Panc1 (cell line): Measurements from ENCODE around the gene ZKSCAN2. TPM values are rescaled to one million over a fixed set of nuclear protein-coding genes. Genes with fewer than 3 reads are reported as not detected.

ENCODE experiments used
- ATAC-seq: fragments of 200-7000 bp; cut with Tn5 transposase; 2 replicates; pipeline ENCODE4 v1.9.1; 2020; ENCODE audit warnings: mild to moderate bottlenecking, moderate library complexity
- BruUV-seq: library from RNA; stranded (reverse); fragments of 400-500 nt; replicated peaks from 2 replicates; lab custom pipeline; 2021; lab: Mats Ljungman, UMichigan
- CTCF ChIA-PET: fragments of 300-600 bp; sonication (Branson Sonifier 250); formaldehyde crosslinking; loops from one replicate; lab custom pipeline; 2022; ENCODE audit warnings: antibody characterized with exemption; lab: Charles Lee
- POLR2A ChIA-PET: fragments of 300-600 bp; sonication (Branson Sonifier 250); formaldehyde crosslinking; loops from one replicate; lab custom pipeline; 2022; ENCODE audit warnings: antibody characterized with exemption; lab: Charles Lee
- DNase-seq: peaks from one replicate; pipeline ENCODE4 v3.0.0-alpha.2; 2010; ENCODE audit warnings: low read depth, low spot score
- H3K27ac ChIP-seq: 2 replicates; pipeline ENCODE4 v1.5.1; 2011; ENCODE audit warnings: mild to moderate bottlenecking, low read length, inconsistent platforms
- H3K27me3 ChIP-seq: fragments of 200-500 bp; sonication (Bioruptor generic); 2 replicates; pipeline ENCODE4 v1.6.0; 2014; ENCODE audit warnings: low read length, inconsistent platforms; ENCODE audit not compliant: control insufficient read depth, insufficient read depth
- H3K36me3 ChIP-seq: fragments of 200-500 bp; sonication (Bioruptor generic); 2 replicates; pipeline ENCODE4 v1.5.1; 2014; ENCODE audit warnings: inconsistent platforms, mild to moderate bottlenecking, low read length, moderate library complexity; ENCODE audit not compliant: control insufficient read depth, insufficient read depth
- H3K4me1 ChIP-seq: 2 replicates; pipeline ENCODE4 v1.5.1; 2011; ENCODE audit warnings: inconsistent platforms, mild to moderate bottlenecking, low read length, moderate library complexity; ENCODE audit not compliant: control insufficient read depth, insufficient read depth
- H3K4me3 ChIP-seq, 2 experiments: 2 replicates each; pipeline ENCODE4 v1.5.1; 2011 to 2012; ENCODE audit warnings: low read depth in 2 of 2, low read length in 2 of 2, mild to moderate bottlenecking in 2 of 2, inconsistent platforms in 1 of 2, moderate library complexity in 1 of 2
- H3K9me3 ChIP-seq: fragments of 200-500 bp; sonication (Bioruptor generic); 2 replicates; pipeline ENCODE4 v1.5.1; 2014; ENCODE audit warnings: low read depth, mild to moderate bottlenecking, inconsistent platforms, low read length, moderate library complexity; ENCODE audit not compliant: control insufficient read depth, insufficient read depth
- POLR2AphosphoS5 ChIP-seq: IDR thresholded peaks from 2 replicates; pipeline ENCODE4 v1.6.1; 2012; ENCODE audit warnings: mild to moderate bottlenecking, low read depth, low read length, moderate library complexity
- REST ChIP-seq, 2 experiments: IDR thresholded peaks; 2 replicates each; pipeline ENCODE4 v1.6.1; 2011 to 2012; ENCODE audit warnings: low read depth in 2 of 2, control low read depth in 1 of 2, low read length in 1 of 2, mild to moderate bottlenecking in 1 of 2, moderate library complexity in 1 of 2; ENCODE audit not compliant: insufficient read depth in 1 of 2
- SIN3A ChIP-seq: IDR thresholded peaks from 2 replicates; pipeline ENCODE4 v1.6.1; 2012; ENCODE audit warnings: low read depth, mild to moderate bottlenecking, low read length, moderate library complexity, borderline replicate concordance; ENCODE audit not compliant: insufficient read depth
- TCF7L2 ChIP-seq: IDR thresholded peaks from 2 replicates; pipeline ENCODE4 v1.6.1; 2011; ENCODE audit warnings: mild to moderate bottlenecking, low read depth, low read length, inconsistent platforms
- in situ Hi-C: cut with HindIII; loops from 2 replicates; pipeline ENCODE4 v1.10.0; 2016; ENCODE audit warnings: low sequenced_read_pairs, low pct_unique_long_range_greater_than_20kb
- intact Hi-C: fragments of 100-400 bp; cut with micrococcal nuclease; formaldehyde crosslinking; loops from one replicate; pipeline ENCODE4 v1.10.0; 2022; ENCODE audit not compliant: unreplicated experiment
- total RNA-seq: library from RNA; stranded (reverse); gene quantifications from one replicate; pipeline ENCODE4 v1.2.1, GENCODE V29; 2021; ENCODE audit not compliant: unreplicated experiment
- TF ChIP-seq, protein P1 (sequence below): fragments of 450-650 bp; IDR thresholded peaks from 2 replicates; pipeline ENCODE4 v1.5.1; 2017; ENCODE audit warnings: mild to moderate bottlenecking

Gene ZKSCAN2
- total RNA-seq, 1 experiment from 2014 or later: 11.4 TPM

DNA sequence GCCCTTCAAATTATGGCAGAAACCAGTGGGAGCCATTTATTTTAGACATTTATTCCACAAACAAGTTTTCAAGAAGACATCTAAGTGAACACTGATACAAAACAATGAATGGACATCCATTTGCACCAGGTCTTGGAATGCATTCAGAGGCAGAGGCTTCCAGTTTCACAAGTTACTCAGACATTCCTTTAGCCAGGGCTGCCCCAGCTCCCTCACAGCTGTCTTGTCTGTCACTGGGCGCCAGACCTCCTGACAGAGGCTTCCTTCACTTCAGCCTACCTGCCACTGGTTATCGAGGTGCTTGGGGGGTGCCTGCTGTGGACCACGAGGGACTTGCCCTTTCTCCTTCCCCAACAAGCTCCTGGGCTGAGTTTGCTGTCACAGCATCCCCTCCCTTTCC is 21.7 kb downstream of the ZKSCAN2 start:
- no peaks in the 10 kb centered on the region for H3K9me3 ChIP-seq
- no peaks in the 10 kb centered on the region for H3K4me1 ChIP-seq
- in situ Hi-C loops (no loop called here), intact Hi-C loops (no loop called here)
- POLR2A ChIA-PET: no interaction called here
- TF ChIP-seq POLR2AphosphoS5 (no peak), TCF7L2 (no peak), SIN3A (no peak), REST (IDR thresholded peaks at IDR 0.05; ENCODE audit: insufficient read depth in 1 of 2, low read depth in 2 of 2, low read length in 1 of 2) (no peak)
- TF ChIP-seq, protein P1, sequence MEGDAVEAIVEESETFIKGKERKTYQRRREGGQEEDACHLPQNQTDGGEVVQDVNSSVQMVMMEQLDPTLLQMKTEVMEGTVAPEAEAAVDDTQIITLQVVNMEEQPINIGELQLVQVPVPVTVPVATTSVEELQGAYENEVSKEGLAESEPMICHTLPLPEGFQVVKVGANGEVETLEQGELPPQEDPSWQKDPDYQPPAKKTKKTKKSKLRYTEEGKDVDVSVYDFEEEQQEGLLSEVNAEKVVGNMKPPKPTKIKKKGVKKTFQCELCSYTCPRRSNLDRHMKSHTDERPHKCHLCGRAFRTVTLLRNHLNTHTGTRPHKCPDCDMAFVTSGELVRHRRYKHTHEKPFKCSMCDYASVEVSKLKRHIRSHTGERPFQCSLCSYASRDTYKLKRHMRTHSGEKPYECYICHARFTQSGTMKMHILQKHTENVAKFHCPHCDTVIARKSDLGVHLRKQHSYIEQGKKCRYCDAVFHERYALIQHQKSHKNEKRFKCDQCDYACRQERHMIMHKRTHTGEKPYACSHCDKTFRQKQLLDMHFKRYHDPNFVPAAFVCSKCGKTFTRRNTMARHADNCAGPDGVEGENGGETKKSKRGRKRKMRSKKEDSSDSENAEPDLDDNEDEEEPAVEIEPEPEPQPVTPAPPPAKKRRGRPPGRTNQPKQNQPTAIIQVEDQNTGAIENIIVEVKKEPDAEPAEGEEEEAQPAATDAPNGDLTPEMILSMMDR: no peak
- CTCF ChIA-PET: no interaction called here
- DNase-seq: no peak
- H3K27me3 ChIP-seq: no peaks in the 10 kb centered on the region
- BruUV-seq: no TSS peak
- no peak overlapping the region for H3K27ac ChIP-seq
- no peak overlapping the region for H3K4me3 ChIP-seq
- ATAC-seq: no peak
- no peaks in the 10 kb centered on the region; the same call in none of the 2 replicates for H3K36me3 ChIP-seq

DNA sequence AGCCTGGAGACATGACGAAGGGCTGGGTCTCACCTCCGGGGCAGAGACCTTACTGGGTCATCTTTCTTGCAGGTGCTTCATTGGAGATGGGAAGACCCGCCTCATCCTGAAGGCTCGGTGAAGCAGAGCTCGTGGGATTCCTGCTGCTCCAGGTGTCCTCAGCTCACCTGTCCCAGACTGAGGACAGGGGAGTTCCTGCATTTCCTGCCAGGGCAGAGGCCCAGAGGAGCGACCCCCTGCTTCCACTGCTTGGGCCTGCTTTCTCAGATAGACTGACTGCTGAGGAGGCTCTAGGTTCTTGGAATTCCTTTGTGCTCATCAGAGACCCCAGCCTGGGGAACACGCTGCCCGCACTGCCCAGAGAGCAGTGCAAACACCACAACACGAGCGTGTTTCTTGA is 29.3 kb downstream of the ZKSCAN2 start:
- Histone ChIP-seq H3K27ac (no peak overlapping the region), H3K4me3 (no peak overlapping the region), H3K9me3 (no peaks in the 10 kb centered on the region), H3K36me3 (no peaks in the 10 kb centered on the region), H3K27me3 (no peaks in the 10 kb centered on the region), H3K4me1 (no peaks in the 10 kb centered on the region)
- BruUV-seq: no TSS peak
- CTCF ChIA-PET: no interaction called here
- in situ Hi-C loops: no loop called here
- POLR2A ChIA-PET: no interaction called here
- ATAC-seq (no peak), DNase-seq (no peak)
- intact Hi-C loops: loop anchor here (5.0 kb wide), 2 partner anchors 101 to 176 kb away; no protein-coding TSS in a partner anchor
- TF ChIP-seq REST (IDR thresholded peaks at IDR 0.05; ENCODE audit: insufficient read depth in 1 of 2, low read depth in 2 of 2, low read length in 1 of 2) (no peak), SIN3A (no peak), POLR2AphosphoS5 (no peak), TCF7L2 (no peak)
- TF ChIP-seq, protein P1: no peak
